HepG2 (cell line): ENCODE data around the gene SHANK3. TPM values are rescaled to one million over a fixed set of nuclear protein-coding genes. Genes with fewer than 3 reads are reported as not detected.

ENCODE experiments used
- ARHGAP35 ChIP-seq: sonication (generic); formaldehyde crosslinking; IDR thresholded peaks from 2 replicates; pipeline ENCODE4 v1.9.0; 2022; ENCODE audit warnings: mild to moderate bottlenecking, inconsistent platforms, moderate library complexity, missing genetic modification reagents, borderline replicate concordance
- DNMT3B ChIP-seq: conservative IDR thresholded peaks from 2 replicates; pipeline ENCODE4 v1.6.1; 2016; ENCODE audit warnings: missing biosample characterization, control low read depth
- ESRRA ChIP-seq: sonication (generic); formaldehyde crosslinking; IDR thresholded peaks from 2 replicates; pipeline ENCODE4 v1.5.1; 2020; ENCODE audit warnings: mild to moderate bottlenecking, low read depth, missing genetic modification reagents
- EZH2 ChIP-seq: conservative IDR thresholded peaks from 2 replicates; pipeline ENCODE4 v1.6.1; 2012; ENCODE audit warnings: mild to moderate bottlenecking, low read depth, low read length, moderate library complexity
- GLI4 ChIP-seq: sonication (generic); formaldehyde crosslinking; IDR thresholded peaks from 2 replicates; pipeline ENCODE4 v1.5.1; 2020; ENCODE audit warnings: missing genetic modification reagents, mild to moderate bottlenecking, moderate library complexity, borderline replicate concordance
- KAT7 ChIP-seq: IDR thresholded peaks from 2 replicates; pipeline ENCODE4 v1.6.1; 2018; ENCODE audit warnings: borderline replicate concordance, missing compliant biosample characterization
- KDM5B ChIP-seq: sonication (generic); formaldehyde crosslinking; IDR thresholded peaks from 2 replicates; pipeline ENCODE4 v1.4.0; 2020; ENCODE audit warnings: missing genetic modification reagents, mild to moderate bottlenecking, borderline replicate concordance
- PHF8 ChIP-seq: sonication (generic); formaldehyde crosslinking; IDR thresholded peaks from 2 replicates; pipeline ENCODE4 v1.5.0; 2020; ENCODE audit warnings: missing genetic modification reagents
- SNAI1 ChIP-seq: sonication (generic); formaldehyde crosslinking; IDR thresholded peaks from 2 replicates; pipeline ENCODE4 v1.5.0; 2020; ENCODE audit warnings: mild to moderate bottlenecking, missing genetic modification reagents, borderline replicate concordance
- SP5 ChIP-seq: IDR thresholded peaks from 2 replicates; pipeline ENCODE4 v1.6.1; 2016; ENCODE audit warnings: low read depth, borderline replicate concordance
- TBL1XR1 ChIP-seq: fragments of 150-350 bp; IDR thresholded peaks from 2 replicates; pipeline ENCODE4 v1.6.1; 2014; ENCODE audit warnings: borderline replicate concordance, low read length; ENCODE audit not compliant: partially characterized antibody
- TOPORS ChIP-seq: sonication (generic); formaldehyde crosslinking; IDR thresholded peaks from 2 replicates; pipeline ENCODE4 v1.8.0; 2023; ENCODE audit warnings: mild to moderate bottlenecking, missing genetic modification reagents
- ZBTB7A ChIP-seq: sonication (generic); formaldehyde crosslinking; IDR thresholded peaks from 2 replicates; pipeline ENCODE4 v1.8.0; 2022; ENCODE audit warnings: mild to moderate bottlenecking, missing genetic modification reagents
- ZFP37 ChIP-seq: sonication (generic); formaldehyde crosslinking; IDR thresholded peaks from 2 replicates; pipeline ENCODE4 v1.4.0; 2020; ENCODE audit warnings: missing genetic modification reagents, borderline replicate concordance
- ZNF256 ChIP-seq: sonication (generic); formaldehyde crosslinking; conservative IDR thresholded peaks from 2 replicates; pipeline ENCODE4 v1.4.0; 2020; ENCODE audit warnings: missing genetic modification reagents
- ZNF3 ChIP-seq: IDR thresholded peaks from 2 replicates; pipeline ENCODE4 v1.7.0; 2017; ENCODE audit warnings: inconsistent platforms
- ZNF441 ChIP-seq: sonication (generic); formaldehyde crosslinking; IDR thresholded peaks from 2 replicates; pipeline ENCODE4 v1.7.0; 2021; ENCODE audit warnings: missing genetic modification reagents, borderline replicate concordance
- ZNF672 ChIP-seq: sonication (generic); formaldehyde crosslinking; IDR thresholded peaks from 2 replicates; pipeline ENCODE4 v1.8.1; 2022; ENCODE audit warnings: missing genetic modification reagents
- ZNF746 ChIP-seq: sonication (generic); formaldehyde crosslinking; IDR thresholded peaks from 2 replicates; pipeline ENCODE4 v1.8.0; 2022; ENCODE audit warnings: mild to moderate bottlenecking, missing genetic modification reagents
- ZSCAN21 ChIP-seq: sonication (generic); formaldehyde crosslinking; IDR thresholded peaks from 2 replicates; pipeline ENCODE4 v1.8.0; 2022; ENCODE audit warnings: mild to moderate bottlenecking, missing genetic modification reagents, moderate library complexity, borderline replicate concordance
- polyA plus RNA-seq, 8 experiments: library from polyadenylated mRNA; depleted of rRNA in 3 of 8; stranded (reverse) in 7 of 8; unstranded in 1 of 8; fragments of >200 nt; fragmentation: Illumina TruSeq in 4 of 8; extraction: Trizol in 4 of 8; gene quantifications; 2 replicates each; pipeline versions ENCODE4 v1.2.1 to v1.2.3, GENCODE V29; 2011 to 2016; ENCODE audit warnings: low read depth in 4 of 8, missing spikeins in 1 of 8, mixed read lengths in 1 of 8; ENCODE audit not compliant: insufficient read depth in 1 of 8
- total RNA-seq, 5 experiments: library from RNA; depleted of rRNA; stranded (reverse); fragments of >200 nt; fragmentation: Illumina TruSeq; extraction: Trizol; gene quantifications; 2 replicates each; pipeline ENCODE4 v1.2.3, GENCODE V29; 2016; ENCODE audit warnings: low read depth in 1 of 5
- TF ChIP-seq, protein P1 (sequence below): IDR thresholded peaks from 2 replicates; pipeline ENCODE4 v1.6.1; 2012; ENCODE audit warnings: inconsistent platforms
- TF ChIP-seq, protein P2 (sequence below): IDR thresholded peaks from 2 replicates; pipeline ENCODE4 v1.6.1; 2016; ENCODE audit warnings: mild to moderate bottlenecking, missing biosample characterization, missing genetic modification reagents
- TF ChIP-seq, protein P3 (sequence below): IDR thresholded peaks from 2 replicates; pipeline ENCODE4 v1.6.1; 2016; ENCODE audit warnings: missing compliant biosample characterization, missing genetic modification reagents, borderline replicate concordance
- TF ChIP-seq, protein P4 (sequence below): sonication (generic); formaldehyde crosslinking; IDR thresholded peaks from 2 replicates; pipeline ENCODE4 v1.4.0; 2020; ENCODE audit warnings: missing genetic modification reagents
- TF ChIP-seq, protein P5 (sequence below): sonication (generic); formaldehyde crosslinking; IDR thresholded peaks from 2 replicates; pipeline ENCODE4 v1.4.0; 2020; ENCODE audit warnings: mild to moderate bottlenecking, missing genetic modification reagents
- TF ChIP-seq, protein P6 (sequence below): sonication (generic); formaldehyde crosslinking; conservative IDR thresholded peaks from 2 replicates; pipeline ENCODE4 v1.8.0; 2022; ENCODE audit warnings: missing genetic modification reagents

Gene SHANK3
- total and polyA plus RNA-seq, 2 of the 13 experiments (the other 11 are each of a cell fraction or from before 2014, with no cell fraction given) = 2.9 to 4.6 TPM

DNA sequence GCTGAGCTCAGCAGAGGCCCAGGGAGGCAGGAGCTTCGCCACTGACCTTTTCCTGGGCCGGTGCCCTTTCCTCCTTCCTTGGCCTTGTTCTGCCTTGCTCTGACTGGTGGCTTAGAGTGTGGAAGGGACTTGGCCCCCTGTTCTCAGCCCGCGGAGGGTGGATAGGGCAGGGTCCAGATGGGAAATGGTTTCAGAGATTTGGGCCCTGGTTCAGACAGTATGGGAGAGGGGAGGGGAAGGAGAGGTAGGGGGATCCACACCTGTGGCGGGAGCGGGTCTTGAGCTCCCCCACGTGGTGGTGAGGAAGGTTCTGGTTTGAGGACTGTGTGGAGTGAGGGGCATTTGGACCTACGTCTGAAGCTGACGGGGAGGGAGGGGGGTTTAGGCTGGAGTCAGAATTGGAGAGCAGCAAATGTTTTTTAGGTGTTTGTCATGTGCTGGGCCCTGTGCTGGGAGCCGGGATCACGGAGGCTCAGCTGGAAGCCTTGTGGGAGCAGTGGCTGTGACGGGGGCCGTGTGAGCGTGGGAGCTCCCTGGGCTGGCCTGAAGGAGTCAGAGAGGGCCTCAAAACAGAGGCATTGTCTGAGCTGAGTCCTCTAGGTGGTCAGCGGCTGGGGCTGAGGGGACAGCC, 27.2 kb downstream of the SHANK3 start (continued):
- TF ChIP-seq ZNF3 (CRISPR knock-in tag) (no peak), ZNF672 (no peak), EZH2 (no peak), ESRRA (CRISPR knock-in tag) (peak; percentile 16; the same call in 1 of the 2 replicates), KDM5B (CRISPR knock-in tag) (0 out of 2 replicates have a peak, but pooled peaks have one; percentile 50), ZBTB7A (CRISPR knock-in tag) (peak; percentile 65; the same call in 1 of the 2 replicates), ZSCAN21 (CRISPR knock-in tag) (no peak), ARHGAP35 (CRISPR knock-in tag) (no peak), GLI4 (CRISPR knock-in tag) (no peak), DNMT3B (CRISPR knock-in tag) (no peak), ZNF441 (CRISPR knock-in tag) (no peak; the same call in 1 of the 2 replicates), PHF8 (CRISPR knock-in tag) (no peak), SNAI1 (CRISPR knock-in tag) (0 out of 2 replicates have a peak, but pooled peaks have one; percentile 12), SP5 (CRISPR knock-in tag) (no peak), ZFP37 (CRISPR knock-in tag) (peak; percentile 9; the same call in 1 of the 2 replicates), TOPORS (CRISPR knock-in tag) (0 out of 2 replicates have a peak, but pooled peaks have one; percentile 38), KAT7 (CRISPR knock-in tag) (peak; percentile 64), TBL1XR1 (no peak), ZNF256 (CRISPR knock-in tag) (no peak), ZNF746 (CRISPR knock-in tag) (no peak)
- TF ChIP-seq, protein P1, sequence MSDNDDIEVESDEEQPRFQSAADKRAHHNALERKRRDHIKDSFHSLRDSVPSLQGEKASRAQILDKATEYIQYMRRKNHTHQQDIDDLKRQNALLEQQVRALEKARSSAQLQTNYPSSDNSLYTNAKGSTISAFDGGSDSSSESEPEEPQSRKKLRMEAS = peak; percentile 25; the same call in 1 of the 2 replicates
- TF ChIP-seq, protein P2, sequence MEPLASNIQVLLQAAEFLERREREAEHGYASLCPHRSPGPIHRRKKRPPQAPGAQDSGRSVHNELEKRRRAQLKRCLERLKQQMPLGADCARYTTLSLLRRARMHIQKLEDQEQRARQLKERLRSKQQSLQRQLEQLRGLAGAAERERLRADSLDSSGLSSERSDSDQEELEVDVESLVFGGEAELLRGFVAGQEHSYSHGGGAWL (CRISPR knock-in tag) = no peak
- TF ChIP-seq, protein P3, sequence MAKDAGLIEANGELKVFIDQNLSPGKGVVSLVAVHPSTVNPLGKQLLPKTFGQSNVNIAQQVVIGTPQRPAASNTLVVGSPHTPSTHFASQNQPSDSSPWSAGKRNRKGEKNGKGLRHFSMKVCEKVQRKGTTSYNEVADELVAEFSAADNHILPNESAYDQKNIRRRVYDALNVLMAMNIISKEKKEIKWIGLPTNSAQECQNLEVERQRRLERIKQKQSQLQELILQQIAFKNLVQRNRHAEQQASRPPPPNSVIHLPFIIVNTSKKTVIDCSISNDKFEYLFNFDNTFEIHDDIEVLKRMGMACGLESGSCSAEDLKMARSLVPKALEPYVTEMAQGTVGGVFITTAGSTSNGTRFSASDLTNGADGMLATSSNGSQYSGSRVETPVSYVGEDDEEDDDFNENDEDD (CRISPR knock-in tag) = peak; percentile 62; the same call in 1 of the 2 replicates
- TF ChIP-seq, protein P4, sequence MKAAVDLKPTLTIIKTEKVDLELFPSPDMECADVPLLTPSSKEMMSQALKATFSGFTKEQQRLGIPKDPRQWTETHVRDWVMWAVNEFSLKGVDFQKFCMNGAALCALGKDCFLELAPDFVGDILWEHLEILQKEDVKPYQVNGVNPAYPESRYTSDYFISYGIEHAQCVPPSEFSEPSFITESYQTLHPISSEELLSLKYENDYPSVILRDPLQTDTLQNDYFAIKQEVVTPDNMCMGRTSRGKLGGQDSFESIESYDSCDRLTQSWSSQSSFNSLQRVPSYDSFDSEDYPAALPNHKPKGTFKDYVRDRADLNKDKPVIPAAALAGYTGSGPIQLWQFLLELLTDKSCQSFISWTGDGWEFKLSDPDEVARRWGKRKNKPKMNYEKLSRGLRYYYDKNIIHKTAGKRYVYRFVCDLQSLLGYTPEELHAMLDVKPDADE (CRISPR knock-in tag) = no peak
- TF ChIP-seq, protein P5, sequence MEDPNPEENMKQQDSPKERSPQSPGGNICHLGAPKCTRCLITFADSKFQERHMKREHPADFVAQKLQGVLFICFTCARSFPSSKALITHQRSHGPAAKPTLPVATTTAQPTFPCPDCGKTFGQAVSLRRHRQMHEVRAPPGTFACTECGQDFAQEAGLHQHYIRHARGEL = no peak
- TF ChIP-seq, protein P6, sequence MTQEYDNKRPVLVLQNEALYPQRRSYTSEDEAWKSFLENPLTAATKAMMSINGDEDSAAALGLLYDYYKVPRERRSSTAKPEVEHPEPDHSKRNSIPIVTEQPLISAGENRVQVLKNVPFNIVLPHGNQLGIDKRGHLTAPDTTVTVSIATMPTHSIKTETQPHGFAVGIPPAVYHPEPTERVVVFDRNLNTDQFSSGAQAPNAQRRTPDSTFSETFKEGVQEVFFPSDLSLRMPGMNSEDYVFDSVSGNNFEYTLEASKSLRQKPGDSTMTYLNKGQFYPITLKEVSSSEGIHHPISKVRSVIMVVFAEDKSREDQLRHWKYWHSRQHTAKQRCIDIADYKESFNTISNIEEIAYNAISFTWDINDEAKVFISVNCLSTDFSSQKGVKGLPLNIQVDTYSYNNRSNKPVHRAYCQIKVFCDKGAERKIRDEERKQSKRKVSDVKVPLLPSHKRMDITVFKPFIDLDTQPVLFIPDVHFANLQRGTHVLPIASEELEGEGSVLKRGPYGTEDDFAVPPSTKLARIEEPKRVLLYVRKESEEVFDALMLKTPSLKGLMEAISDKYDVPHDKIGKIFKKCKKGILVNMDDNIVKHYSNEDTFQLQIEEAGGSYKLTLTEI = no peak
